Adrenal gland (tissue), 5 donors: ENCODE results near the gene DOCK1.

Experiments used
- POLR2A ChIP-seq, 2 donors: fragments of 450-650 bp; IDR thresholded peaks; one replicate each; pipeline ENCODE4 v1.6.1; 2017; ENCODE audit warnings: antibody characterized with exemption in 2 of 2, mild to moderate bottlenecking in 2 of 2, moderate library complexity in 1 of 2
- TF ChIP-seq, protein P1 (sequence below), 6 experiments: fragments of 450-650 bp in 4 of 6; fragments of 200-600 bp in 2 of 6; sonication (generic) in 1 of 6; IDR thresholded peaks; 1 replicate in 5 of 6; 2 replicates in 1 of 6; pipeline versions ENCODE4 v1.5.1 to v1.8.0; 2016 to 2021; ENCODE audit warnings: antibody characterized with exemption in 6 of 6, mild to moderate bottlenecking in 2 of 6, moderate library complexity in 1 of 6
- donor health status: DM: no; HTN: no; CAD: no.

DNA sequence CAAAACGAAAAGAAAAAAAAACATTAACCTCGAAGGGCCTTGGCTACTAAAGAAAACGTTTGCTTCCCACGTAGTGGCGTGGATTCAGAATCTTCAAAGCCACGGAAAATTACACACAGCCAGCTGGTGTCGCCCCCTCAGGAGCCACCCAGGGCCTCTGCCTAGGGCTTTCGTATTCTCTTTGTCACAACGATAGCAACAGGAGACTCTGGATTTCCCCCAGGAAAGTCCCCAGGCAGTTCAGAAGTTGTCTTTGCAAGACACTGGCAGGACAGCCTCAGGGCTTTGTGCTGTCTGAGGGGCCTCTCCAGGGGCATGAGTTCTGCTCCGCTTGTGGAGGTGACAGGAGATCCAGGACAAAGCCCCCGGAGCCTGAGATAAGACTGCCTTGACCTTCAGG lies 441.4 kb downstream of the DOCK1 start:
- TF ChIP-seq, protein P1, sequence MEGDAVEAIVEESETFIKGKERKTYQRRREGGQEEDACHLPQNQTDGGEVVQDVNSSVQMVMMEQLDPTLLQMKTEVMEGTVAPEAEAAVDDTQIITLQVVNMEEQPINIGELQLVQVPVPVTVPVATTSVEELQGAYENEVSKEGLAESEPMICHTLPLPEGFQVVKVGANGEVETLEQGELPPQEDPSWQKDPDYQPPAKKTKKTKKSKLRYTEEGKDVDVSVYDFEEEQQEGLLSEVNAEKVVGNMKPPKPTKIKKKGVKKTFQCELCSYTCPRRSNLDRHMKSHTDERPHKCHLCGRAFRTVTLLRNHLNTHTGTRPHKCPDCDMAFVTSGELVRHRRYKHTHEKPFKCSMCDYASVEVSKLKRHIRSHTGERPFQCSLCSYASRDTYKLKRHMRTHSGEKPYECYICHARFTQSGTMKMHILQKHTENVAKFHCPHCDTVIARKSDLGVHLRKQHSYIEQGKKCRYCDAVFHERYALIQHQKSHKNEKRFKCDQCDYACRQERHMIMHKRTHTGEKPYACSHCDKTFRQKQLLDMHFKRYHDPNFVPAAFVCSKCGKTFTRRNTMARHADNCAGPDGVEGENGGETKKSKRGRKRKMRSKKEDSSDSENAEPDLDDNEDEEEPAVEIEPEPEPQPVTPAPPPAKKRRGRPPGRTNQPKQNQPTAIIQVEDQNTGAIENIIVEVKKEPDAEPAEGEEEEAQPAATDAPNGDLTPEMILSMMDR (IDR thresholded peaks at IDR 0.05): no peak
- TF ChIP-seq POLR2A (IDR thresholded peaks at IDR 0.05): no peak
